HFFc6 (cell line): ENCODE data around the gene CPD. TPM values are rescaled to one million over a fixed set of nuclear protein-coding genes. Genes with fewer than 3 reads are reported as not detected.
"Not testable (repeated sequence)": the region's sequence is repeated elsewhere in the genome, so short reads cannot be mapped to it uniquely, and the experiment has no call there.

Source experiments
- DNase-seq: peaks from one replicate; pipeline ENCODE4 v3.0.0-alpha.2; 2018
- H3K27ac Mint-ChIP-seq: 2 replicates; pipeline ENCODE4 v1.8.0; 2020; ENCODE audit warnings: mild to moderate bottlenecking, mixed read lengths
- H3K27me3 Mint-ChIP-seq: 2 replicates; pipeline ENCODE4 v1.8.0; 2021; ENCODE audit warnings: mild to moderate bottlenecking, moderate library complexity, mixed read lengths; ENCODE audit not compliant: insufficient read depth
- H3K36me3 Mint-ChIP-seq: 2 replicates; pipeline ENCODE4 v1.8.0; 2021; ENCODE audit warnings: low read depth, mixed read lengths
- H3K4me1 Mint-ChIP-seq: 2 replicates; pipeline ENCODE4 v1.8.0; 2020; ENCODE audit warnings: low read depth, mixed read lengths
- H3K4me3 Mint-ChIP-seq: 2 replicates; pipeline ENCODE4 v1.8.0; 2020; ENCODE audit warnings: mild to moderate bottlenecking, moderate library complexity, mixed read lengths
- H3K9me3 Mint-ChIP-seq: 2 replicates; pipeline ENCODE4 v1.8.0; 2020; ENCODE audit warnings: mild to moderate bottlenecking, mixed read lengths
- CTCF ChIP-seq: fragments of 200-600 bp; sonication (generic); IDR thresholded peaks from 2 replicates; pipeline ENCODE4 v1.5.0; 2021; ENCODE audit warnings: antibody characterized with exemption, mild to moderate bottlenecking
- total RNA-seq, 6 experiments: library from RNA; stranded (reverse); fragmentation: NEBNext Ultra II Directional; extraction: Animal tissue kit (Norgen Biotek cat#: 25700); gene quantifications; 2 replicates in 1 of 6; 3 replicates in 5 of 6; pipeline ENCODE4 v1.2.3, GENCODE V29; 2021

CPD gene
- total RNA-seq, 6 experiments from 2014 or later = 45.9 to 57.4 (median 49.7) TPM

- TF ChIP-seq CTCF = no peak
- Mint-ChIP-seq H3K9me3 (no peaks in the 10 kb centered on the region), H3K4me3 (no peak overlapping the region), H3K27me3 (peaks cover 5% of the 10 kb centered on the region; the same call in 1 of the 2 replicates), H3K36me3 (no peaks in the 10 kb centered on the region), H3K4me1 (peaks cover 27% of the 10 kb centered on the region), H3K27ac (no peak overlapping the region)
- DNase-seq = no peak
Observed at GRCh38 chr17:30349252-30349651, 29.5 kb upstream of the CPD start.

GRCh38 chr17:30351263-30351662, 27.5 kb upstream of the CPD start:
- H3K27me3 Mint-ChIP-seq, H3K27ac Mint-ChIP-seq, H3K4me3 Mint-ChIP-seq, H3K9me3 Mint-ChIP-seq, H3K36me3 Mint-ChIP-seq, DNase-seq: not testable (repeated sequence)
- H3K4me1 Mint-ChIP-seq = peaks cover 14% of the 10 kb centered on the region

GRCh38 chr17:30351735-30352134, 27.0 kb upstream of the CPD start:
- Mint-ChIP-seq H3K36me3 (no peaks in the 10 kb centered on the region), H3K4me1 (peaks cover 13% of the 10 kb centered on the region), H3K27ac (no peak overlapping the region), H3K9me3 (no peaks in the 10 kb centered on the region), H3K27me3 (peaks cover 5% of the 10 kb centered on the region), H3K4me3 (no peak overlapping the region)
- no peak for TF ChIP-seq CTCF
- DNase-seq = no peak

- Mint-ChIP-seq H3K4me1 (peaks cover 13% of the 10 kb centered on the region), H3K4me3 (no peak overlapping the region), H3K27ac (no peak overlapping the region), H3K36me3 (no peaks in the 10 kb centered on the region), H3K9me3 (no peaks in the 10 kb centered on the region), H3K27me3 (peaks cover 3% of the 10 kb centered on the region)
- TF ChIP-seq CTCF = no peak
- no peak for DNase-seq
Observed at GRCh38 chr17:30352240-30352814, 26.4 kb upstream of the CPD start.

- H3K36me3 Mint-ChIP-seq = no peaks in the 10 kb centered on the region
- H3K4me1 Mint-ChIP-seq = peaks cover 13% of the 10 kb centered on the region
- H3K27ac Mint-ChIP-seq = no peak overlapping the region
- H3K9me3 Mint-ChIP-seq = no peaks in the 10 kb centered on the region
- no peak for DNase-seq
- no peak overlapping the region for H3K4me3 Mint-ChIP-seq
- TF ChIP-seq CTCF = no peak
- H3K27me3 Mint-ChIP-seq = peaks cover 3% of the 10 kb centered on the region
Observed at GRCh38 chr17:30354701-30355100, 24.0 kb upstream of the CPD start.

- Mint-ChIP-seq H3K4me1 (no peaks in the 10 kb centered on the region), H3K27me3 (peaks cover 3% of the 10 kb centered on the region), H3K4me3 (no peak overlapping the region), H3K27ac (no peak overlapping the region), H3K36me3 (peaks cover 5% of the 10 kb centered on the region; the same call in 1 of the 2 replicates), H3K9me3 (peaks cover 10% of the 10 kb centered on the region)
- no peak for DNase-seq
- TF ChIP-seq CTCF = no peak
Observed at GRCh38 chr17:30357476-30357875, 21.3 kb upstream of the CPD start.
